ENCODE results near the gene APBA2.

DNA sequence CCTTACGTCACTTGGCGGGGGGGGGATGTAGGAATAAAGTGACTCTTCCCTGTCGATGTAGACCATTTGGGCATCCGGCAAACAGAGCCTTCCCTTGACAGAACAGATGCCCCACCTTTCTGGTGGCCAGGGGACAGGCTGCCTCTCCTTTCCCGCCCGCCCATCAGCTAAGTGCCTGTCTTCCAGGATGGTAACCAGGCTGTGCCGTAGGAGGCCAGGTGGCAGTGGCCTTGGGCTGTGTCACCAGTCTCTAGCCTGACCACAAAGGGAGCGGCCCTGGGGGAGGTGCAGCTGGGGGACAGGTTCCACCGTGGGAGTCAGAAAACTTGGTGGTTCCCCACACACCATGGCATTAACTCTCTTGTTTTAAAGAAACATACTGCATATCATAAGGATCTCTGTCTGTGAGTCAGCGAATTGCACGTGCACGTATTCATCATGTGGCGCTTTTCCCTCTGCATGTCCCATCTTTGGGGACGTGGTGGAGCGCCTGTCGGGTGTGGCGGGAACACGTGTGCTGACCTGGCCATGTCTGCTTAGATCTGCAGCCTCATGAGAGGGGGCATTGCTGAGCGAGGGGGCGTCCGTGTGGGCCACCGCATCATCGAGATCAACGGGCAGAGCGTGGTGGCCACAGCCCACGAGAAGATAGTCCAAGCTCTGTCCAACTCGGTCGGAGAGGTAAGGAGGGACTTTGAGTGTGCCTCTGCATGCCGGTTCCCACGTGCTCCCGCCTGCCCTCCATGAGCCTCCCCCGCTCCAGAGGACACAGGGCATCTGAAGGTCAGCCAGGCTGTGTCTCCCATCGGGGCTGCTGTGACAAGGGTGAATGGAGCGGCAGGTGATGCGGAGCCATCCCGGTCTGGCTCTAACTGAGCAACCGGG is 227.8 kb downstream of the APBA2 start:
- no peak for TF ChIP-seq POLR2A (IDR thresholded peaks at IDR 0.05)
- TF ChIP-seq, protein P1, sequence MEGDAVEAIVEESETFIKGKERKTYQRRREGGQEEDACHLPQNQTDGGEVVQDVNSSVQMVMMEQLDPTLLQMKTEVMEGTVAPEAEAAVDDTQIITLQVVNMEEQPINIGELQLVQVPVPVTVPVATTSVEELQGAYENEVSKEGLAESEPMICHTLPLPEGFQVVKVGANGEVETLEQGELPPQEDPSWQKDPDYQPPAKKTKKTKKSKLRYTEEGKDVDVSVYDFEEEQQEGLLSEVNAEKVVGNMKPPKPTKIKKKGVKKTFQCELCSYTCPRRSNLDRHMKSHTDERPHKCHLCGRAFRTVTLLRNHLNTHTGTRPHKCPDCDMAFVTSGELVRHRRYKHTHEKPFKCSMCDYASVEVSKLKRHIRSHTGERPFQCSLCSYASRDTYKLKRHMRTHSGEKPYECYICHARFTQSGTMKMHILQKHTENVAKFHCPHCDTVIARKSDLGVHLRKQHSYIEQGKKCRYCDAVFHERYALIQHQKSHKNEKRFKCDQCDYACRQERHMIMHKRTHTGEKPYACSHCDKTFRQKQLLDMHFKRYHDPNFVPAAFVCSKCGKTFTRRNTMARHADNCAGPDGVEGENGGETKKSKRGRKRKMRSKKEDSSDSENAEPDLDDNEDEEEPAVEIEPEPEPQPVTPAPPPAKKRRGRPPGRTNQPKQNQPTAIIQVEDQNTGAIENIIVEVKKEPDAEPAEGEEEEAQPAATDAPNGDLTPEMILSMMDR (IDR thresholded peaks at IDR 0.05), result no peak
